Embryonic facial prominence (tissue), 1 donor: ENCODE measurements around the gene GCAT.
"Not testable (repeated sequence)": the region's sequence is repeated elsewhere in the genome, so short reads cannot be mapped to it uniquely, and the experiment has no call there.

Experiments used
- DNase-seq: peaks from one replicate; pipeline ENCODE4 v3.0.0-alpha.2; 2016; ENCODE audit errors: extremely low spot score

The GCAT gene

DNA sequence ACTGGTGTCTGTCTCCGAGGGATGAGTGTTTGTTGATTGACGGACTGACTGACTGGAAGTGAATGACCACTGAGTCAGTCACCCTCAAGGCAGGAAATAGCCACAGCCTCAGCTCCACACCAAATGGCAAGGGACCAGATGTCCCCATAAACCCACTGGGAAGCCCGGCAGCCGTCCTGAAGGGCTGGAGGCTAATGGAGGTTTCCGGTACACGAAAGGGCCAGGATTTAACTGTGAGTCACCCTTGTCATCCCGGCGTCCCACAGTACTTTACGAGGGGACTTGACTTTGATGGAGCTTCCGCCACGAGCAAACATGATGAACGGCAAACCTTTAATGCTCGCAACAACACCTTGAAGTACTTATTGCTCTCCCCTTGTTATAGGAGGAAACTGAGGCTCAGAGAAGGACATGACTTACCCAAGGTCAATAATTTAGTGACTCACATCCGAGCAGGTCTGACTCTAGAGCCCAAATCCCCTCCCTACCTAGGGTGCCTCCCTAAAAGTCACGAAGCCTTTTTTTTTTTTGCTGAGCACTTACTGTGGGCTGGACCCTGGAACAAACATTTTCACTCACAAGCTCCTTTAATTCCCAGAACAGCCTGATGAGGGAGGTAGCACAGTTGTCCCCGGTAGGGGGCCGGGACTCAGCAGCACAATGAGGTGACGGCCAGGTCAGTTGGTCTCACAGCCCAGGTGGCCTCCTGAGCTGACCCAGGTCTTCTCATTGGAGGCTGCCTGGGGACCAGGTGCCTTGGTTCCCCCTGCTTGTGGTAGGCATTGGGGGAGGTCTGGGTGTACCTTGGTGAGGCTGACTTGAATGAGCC is 25.2 kb upstream of the GCAT start:
- DNase-seq = no peak

DNA sequence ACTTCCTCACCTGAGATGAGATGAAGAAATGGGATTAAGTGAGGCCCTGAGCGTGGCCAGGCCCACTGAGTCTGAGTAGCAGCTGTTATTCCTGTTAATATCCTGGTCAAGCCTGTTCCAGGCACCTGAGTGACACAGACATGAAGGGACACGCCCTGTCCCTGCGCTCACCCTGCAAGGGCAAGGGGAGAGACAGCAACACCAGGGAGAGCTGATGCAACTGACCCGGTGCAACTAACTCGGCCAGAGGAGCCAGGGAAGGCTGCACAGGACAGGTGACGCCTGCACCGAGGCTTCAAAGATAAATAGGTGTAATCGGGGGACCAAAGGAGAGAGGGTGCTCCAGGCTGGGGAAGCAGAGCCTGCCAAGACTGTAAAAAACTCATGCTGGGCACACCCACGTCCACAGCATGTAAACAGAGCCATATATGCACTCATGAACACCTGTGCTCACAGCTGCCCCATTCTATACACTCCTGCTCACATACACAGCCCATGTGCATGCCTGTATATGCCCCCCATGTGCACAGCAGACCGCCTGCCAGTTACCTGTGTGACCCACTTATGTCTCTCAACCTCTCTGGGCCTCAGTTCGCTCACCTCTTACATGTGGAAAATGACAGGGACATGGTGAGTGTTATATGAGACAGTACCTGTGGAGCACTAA is 22.8 kb upstream of the GCAT start:
- DNase-seq = no peak

DNA sequence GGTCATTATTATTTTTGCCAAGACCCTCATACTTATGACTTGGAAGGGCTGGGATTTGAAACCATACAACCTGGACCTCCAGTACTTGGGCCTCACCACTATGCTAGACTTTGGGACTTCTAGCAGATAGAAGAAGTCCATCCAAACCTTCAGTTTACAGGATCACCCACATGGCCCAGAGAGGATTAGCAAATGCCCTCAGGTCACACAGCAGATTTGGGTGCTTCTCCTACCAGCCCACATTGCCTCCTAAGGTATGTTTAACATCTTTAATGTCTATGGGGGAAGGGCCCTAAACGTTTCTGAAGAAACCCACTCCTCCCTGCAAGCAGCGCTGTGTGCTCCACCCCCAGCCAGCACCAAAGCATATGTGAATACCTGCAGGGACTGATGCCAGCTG is 17.5 kb upstream of the GCAT start:
- no peak for DNase-seq

DNA sequence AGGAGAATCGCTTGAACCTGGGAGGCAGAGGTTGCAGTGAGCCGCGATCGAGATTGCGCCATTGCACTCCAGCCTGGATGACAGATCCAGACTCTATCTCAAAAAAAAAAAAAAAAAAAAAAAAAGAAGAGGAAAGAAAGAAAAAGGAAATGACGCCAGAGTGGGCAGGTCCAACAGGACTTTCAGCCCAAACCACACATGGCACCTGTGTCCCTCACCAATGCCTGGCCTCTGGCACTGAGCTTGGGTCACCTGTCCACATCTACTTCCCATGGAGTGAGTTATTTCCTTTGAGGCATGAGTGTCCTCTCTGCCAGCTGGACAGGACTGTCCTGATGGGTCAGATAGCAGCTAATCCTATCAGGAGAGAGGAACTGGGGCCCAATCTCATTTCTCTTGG is 15.2 kb upstream of the GCAT start:
- no peak for DNase-seq

DNA sequence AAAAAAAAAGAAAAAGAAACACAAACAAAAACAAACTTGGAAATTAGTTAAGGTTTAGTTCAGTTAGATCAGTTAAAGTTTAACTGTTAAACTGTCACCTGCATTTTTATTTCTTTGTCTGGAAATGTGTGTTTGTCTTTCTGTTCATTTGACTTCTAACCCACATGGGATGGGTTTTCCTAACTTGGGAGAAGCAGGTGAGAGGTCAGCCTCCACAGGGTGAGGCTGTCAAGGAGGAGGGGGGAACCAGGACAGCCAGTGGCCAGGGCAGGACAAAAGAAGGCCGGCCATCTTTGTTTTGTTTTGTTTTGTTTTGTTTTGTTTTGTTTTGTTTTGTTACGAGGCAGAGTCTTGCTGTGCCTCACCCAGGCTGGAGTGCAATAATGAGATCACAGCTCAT is 13.4 kb upstream of the GCAT start:
- DNase-seq = no peak

DNA sequence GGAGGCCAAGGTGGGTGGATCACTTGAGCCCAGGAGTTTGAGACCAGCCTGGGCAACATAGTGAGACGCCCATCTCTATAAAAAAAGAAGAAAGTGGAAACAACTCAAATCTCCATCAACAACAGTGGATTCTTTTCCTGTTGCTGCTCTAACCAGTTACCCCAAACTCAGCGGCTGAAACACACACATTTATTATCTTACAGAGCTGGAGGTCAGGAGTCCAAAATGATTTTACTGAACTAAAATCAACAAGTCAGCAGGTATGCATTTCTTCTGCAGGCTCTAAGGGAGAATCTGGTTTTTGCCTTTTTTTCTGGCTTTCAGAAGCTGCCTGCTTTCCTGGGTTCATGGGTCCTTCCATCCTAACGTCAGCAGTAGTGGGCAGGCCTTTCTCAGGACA is 11.7 kb upstream of the GCAT start:
- no peak for DNase-seq

DNA sequence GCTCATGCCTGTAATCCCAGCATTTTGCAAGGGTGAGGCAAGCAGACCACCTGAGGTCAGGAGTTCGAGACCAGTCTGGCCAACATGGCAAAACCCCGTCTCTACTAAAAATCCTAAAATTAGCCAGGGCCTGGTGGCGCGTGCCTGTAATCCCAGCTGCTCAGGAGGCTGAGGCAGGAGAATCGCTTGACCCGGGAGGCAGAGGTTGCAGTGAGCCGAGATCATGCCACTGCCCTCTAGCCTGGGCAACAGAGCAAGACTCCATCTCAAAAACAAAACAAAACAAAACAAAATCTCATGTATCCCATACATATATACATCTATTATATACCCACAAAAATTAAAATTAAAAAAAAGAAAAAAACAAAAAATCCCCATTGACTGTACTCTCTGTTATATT is 10.5 kb upstream of the GCAT start:
- DNase-seq = not testable (repeated sequence)

DNA sequence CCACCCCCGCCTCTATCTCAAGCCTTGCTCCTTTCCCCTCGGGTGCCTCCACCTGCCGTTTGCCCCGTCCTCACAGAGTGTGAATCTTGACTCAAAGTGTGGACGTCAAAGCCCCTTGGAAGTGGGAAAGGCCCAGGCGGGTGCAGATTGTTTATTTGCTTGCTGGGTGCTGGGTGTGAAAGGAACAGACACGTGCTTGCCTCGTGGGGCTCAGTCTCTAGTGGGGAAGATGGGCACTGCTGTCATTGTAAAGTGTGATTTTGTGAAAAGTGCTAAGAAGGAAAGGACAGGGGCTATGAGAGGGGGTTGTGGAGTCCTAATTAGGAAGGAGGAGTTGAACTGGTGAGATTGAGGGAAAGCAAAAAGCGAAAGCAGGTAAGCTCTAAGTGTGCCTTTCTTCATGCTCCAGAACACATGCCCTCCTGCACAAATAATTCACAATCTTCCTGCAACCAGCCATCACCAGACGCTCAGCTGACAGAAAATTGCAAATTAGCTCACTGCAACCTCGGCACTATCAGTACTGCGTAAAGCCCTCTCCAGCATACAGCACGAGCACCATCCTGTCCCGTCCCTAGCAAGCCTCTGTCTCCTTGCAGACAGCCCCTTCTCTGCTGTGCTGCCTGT is 9.7 kb upstream of the GCAT start:
- no peak for DNase-seq

DNA sequence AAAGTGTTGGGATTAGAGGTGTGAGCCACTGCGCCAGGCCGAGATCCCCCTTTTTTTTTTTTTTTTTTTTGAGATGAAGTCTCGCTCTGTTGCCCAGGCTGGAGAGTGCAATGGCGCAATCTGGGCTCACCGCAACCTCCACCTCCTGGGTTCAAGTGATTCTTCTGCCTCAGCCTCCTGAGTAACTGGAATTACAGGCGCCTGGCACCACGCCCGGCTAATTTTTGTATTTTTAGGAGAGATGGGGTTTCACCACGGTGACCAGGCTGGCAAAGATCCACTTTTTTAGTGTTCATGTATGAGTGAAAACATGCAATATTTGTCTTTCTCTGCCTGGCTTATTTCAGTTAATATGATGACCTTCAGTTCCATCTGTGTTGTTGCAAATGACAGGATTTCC is 7.8 kb upstream of the GCAT start:
- DNase-seq = not testable (repeated sequence)

DNA sequence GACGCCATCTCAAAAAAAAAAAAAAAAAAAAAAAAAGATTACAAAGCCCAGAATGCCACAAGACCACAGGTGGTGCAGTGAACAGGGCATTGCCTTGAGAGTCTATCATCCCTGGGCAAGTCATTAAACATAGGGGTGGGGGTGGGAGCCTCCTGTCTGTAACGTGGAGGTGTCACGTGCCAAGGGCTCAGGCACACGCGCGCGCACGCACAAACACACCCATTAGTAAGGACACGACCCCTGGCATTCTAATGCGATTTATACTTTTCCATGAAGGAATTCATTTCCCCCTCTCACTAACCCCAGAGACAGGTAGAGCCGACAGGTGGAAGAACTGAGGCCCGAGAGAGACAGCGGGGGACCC is 5.8 kb upstream of the GCAT start:
- no peak for DNase-seq

DNA sequence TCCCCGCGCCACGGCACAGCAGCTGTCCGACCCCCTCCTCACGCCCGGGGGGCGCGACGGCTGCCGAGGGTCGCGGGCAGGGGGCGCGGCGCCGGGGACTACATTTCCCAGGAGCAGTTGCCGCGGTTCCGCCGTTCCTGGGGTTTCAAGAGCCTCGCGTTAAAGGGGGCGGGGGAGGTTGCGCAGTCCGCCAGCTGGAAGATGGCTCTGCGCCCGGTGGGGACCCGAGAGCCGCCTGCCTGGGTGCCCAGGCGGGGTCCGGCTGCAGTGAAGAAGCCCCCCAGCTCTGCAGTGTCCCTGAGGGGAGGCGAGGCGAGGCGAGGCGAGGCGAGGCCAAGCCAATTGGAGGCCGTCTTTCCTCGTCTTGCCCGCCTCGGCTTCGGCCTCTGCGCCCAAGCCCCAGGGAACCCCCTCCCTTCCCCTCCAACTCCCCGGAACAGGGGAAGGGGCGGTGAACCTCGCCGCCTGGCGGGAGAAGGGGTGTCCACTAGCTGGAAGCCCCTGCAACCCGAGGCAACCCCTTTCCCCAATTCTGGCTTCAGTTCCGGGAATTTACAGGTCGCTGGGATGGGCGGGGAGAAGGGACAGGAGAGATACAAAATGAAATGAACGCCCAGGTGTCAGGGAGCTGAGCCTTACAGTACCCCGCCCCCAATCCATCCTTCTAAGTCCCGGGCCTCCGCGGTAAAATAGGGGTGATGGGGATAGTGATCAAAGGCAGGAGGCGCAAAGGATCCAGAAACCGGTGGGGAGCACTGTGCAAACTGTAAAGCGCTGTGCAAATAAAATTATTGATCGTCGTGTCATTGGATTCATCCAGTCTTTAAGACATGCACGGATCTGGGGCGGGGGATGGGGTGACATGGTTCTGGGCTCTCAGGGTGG is 5.2 kb upstream of the GCAT start:
- no peak for DNase-seq

DNA sequence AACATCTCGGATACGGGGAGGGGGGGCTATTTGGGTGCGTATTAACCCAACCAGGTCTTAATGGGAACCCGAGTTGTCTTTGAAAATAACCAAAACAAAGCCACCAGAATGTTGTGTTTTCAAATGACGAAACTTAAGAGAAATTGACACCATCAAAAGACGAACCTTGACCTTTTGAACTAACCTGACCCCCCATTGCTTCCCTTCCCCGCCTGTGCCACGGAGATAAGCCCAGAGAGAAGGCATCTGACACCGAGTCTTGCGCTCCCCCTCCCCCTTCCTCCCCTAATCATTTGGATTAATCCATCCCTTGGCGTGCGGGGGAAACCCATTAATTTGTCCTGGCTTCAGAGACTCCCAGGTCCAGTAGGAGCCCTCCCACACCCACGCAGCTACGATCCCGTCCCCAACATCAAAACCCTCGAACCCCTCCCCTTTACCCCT is 4.5 kb upstream of the GCAT start:
- DNase-seq = no peak

DNA sequence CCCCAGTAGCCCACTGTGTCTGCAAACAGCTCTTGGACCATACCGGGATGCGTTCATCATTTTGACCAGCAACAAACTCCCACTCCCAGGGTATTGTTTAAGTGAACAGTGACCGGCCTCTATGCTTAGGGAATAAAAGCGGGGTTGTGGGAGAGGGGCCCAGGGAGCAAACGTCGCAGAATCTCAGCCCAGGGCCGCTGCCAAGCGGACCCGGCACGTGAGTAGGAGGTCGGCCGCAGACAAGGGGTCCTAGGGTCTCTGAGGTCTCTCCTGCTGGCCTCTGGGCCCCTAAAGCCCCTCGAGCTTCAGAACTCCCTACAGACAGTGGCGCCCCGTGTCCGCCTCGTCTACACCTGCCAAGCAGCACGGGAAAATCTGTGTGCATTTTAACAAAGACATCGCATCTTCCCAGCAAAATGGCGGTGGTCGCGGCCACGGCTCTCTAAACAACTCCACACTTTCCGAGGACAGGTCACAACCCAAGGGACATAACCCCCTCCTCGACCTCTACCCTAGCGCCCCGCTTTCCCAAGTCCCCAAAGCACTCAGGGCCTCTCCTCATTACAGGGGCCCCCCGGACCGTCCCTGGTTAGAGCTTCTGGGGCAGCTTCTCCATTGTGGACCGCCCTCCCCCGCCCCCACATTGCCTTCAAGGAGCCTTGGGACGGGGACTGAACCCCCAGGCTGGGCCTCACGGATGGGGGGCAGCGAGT is 3.9 kb upstream of the GCAT start:
- no peak for DNase-seq

DNA sequence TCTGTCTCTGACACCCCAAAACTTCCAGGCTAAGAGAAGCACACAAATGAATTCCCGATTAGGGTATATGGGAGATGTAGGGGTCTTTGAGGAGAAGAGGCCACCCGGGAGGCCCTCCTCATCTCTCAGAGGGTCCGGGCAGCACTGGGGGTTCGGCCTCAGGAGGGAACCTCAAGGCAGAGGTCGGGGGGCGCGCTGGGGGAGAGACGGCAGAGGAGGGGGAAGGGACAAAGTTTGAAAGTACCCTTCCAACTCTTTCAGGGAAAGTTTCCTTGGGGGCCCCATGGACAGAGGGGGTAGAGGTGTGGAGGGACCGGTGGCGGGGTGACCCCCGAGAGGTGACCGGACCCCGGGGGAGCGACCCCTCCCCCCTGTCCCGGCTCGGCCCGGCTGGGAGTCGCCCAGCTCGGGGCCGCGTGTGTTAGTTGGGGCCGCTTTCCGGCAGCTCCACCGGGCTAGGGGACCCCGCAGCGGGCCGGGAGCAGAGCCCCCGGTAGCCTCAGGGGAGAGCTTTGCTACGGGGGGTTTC is 3.3 kb upstream of the GCAT start:
- no peak for DNase-seq

DNA sequence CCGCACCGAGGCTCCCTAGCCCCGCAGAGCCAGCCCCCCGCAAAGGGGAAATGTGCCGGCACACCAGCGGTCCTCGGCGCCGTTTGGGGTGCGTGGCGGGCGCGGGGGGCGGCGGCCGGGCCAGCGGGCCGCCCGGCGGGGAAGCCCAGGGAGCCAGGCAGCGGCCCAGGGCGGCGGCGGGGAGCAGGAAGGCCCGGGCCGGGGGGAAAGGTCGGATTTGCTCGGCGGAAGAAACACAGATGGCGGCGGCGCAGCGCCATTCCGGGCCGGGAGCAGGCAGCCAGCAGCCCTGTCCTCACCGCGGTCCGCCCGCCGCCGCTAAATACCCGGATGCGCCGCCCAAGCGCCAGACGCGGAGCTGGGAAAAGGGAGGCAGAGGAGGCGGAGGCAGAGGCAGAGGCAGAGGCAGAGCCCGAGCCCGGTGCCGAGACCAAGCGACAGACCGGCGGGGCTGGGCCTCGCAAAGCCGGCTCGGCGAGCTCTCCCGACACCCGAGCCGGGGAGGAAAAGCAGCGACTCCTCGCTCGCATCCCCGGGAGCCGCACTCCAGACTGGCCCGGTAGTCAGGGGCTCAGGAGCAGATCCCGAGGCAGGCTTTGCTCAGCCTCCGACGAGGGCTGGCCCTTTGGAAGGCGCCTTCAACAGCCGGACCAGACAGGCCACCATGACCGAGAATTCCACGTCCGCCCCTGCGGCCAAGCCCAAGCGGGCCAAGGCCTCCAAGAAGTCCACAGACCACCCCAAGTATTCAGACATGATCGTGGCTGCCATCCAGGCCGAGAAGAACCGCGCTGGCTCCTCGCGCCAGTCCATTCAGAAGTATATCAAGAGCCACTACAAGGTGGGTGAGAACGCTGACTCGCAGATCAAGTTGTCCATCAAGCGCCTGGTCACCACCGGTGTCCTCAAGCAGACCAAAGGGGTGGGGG is 2.6 kb upstream of the GCAT start:
- peak; percentile 84 for DNase-seq

DNA sequence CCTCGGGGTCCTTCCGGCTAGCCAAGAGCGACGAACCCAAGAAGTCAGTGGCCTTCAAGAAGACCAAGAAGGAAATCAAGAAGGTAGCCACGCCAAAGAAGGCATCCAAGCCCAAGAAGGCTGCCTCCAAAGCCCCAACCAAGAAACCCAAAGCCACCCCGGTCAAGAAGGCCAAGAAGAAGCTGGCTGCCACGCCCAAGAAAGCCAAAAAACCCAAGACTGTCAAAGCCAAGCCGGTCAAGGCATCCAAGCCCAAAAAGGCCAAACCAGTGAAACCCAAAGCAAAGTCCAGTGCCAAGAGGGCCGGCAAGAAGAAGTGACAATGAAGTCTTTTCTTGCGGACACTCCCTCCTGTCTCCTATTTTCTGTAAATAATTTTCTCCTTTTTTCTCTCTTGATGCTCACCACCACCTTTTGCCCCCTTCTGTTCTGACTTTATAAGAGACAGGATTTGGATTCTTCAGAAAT is 1.9 kb upstream of the GCAT start:
- no peak for DNase-seq

DNA sequence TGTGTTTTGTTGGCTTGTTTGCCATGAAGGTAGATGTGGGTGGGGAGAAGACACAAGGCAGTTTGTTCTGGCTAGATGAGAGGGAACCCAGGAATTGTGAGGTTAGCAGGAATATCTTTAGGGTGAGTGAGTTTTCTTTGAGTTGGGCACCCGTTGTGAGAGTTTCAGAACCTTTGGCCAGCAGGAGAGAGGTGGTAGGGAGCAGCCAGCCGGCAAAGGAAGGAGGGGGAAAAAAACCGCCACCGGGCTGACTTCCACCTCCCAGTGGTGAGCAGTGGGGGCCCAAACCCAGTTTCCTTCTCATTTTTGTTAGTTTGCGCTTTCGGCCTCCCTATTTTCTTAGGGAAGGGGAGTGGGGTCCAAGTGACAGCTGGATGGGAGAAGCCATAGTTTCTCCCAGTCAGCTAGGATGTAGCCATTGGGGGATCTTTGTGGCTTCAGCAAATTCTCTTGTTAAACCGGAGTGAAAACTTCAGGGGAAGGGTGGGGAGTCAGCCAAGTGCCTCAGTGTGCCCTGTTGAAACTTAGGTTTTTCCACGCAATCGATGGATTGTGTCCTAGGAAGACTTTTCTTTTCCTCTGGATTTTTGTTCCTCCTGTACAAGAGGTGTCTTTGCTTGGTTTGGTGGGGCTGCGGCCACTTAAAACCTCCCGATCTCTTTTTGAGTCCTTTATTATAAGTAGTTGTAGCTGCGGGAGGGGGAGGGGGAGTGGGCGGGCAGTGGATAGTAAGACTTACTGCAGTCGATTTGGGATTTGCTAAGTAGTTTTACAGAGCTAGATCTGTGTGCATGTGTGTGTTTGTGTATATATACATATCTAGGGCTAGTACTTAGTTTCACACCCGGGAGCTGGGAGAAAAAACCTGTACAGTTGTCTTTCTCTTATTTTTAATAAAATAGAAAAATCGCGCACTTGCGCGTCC is 1.1 kb upstream of the GCAT start:
- no peak for DNase-seq

DNA sequence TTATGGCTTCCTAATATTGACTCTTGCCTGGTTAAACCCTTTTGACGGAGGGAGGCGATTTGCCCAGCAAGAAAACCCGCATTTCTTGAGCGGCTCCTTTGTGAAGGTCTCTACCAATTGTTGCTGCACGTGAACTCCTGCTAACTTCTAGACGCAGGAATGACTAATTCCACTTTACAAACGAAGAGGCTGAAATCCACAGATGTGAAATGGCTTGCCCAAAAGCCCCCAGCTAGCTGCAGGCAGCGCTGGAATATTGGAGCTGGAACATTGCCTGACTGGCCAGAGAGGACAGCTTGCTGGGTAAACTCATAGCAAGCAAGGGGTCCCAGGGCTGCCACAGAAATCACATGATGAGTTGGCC is 542 bp downstream of the GCAT start:
- DNase-seq = no peak
